NCI-H82 treated with DMSO at 0.1 percent for 48 hours (cell line): Measurements from ENCODE around the gene RASA3.
"Not testable (repeated sequence)": the region's sequence is repeated elsewhere in the genome, so short reads cannot be mapped to it uniquely, and the experiment has no call there.

Source experiments
- DNase-seq: peaks from one replicate; lab custom pipeline; 2025; ENCODE audit not compliant: unreplicated experiment; lab: John Stamatoyannopoulos, UW

Gene RASA3, protein sequence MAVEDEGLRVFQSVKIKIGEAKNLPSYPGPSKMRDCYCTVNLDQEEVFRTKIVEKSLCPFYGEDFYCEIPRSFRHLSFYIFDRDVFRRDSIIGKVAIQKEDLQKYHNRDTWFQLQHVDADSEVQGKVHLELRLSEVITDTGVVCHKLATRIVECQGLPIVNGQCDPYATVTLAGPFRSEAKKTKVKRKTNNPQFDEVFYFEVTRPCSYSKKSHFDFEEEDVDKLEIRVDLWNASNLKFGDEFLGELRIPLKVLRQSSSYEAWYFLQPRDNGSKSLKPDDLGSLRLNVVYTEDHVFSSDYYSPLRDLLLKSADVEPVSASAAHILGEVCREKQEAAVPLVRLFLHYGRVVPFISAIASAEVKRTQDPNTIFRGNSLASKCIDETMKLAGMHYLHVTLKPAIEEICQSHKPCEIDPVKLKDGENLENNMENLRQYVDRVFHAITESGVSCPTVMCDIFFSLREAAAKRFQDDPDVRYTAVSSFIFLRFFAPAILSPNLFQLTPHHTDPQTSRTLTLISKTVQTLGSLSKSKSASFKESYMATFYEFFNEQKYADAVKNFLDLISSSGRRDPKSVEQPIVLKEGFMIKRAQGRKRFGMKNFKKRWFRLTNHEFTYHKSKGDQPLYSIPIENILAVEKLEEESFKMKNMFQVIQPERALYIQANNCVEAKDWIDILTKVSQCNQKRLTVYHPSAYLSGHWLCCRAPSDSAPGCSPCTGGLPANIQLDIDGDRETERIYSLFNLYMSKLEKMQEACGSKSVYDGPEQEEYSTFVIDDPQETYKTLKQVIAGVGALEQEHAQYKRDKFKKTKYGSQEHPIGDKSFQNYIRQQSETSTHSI

DNA sequence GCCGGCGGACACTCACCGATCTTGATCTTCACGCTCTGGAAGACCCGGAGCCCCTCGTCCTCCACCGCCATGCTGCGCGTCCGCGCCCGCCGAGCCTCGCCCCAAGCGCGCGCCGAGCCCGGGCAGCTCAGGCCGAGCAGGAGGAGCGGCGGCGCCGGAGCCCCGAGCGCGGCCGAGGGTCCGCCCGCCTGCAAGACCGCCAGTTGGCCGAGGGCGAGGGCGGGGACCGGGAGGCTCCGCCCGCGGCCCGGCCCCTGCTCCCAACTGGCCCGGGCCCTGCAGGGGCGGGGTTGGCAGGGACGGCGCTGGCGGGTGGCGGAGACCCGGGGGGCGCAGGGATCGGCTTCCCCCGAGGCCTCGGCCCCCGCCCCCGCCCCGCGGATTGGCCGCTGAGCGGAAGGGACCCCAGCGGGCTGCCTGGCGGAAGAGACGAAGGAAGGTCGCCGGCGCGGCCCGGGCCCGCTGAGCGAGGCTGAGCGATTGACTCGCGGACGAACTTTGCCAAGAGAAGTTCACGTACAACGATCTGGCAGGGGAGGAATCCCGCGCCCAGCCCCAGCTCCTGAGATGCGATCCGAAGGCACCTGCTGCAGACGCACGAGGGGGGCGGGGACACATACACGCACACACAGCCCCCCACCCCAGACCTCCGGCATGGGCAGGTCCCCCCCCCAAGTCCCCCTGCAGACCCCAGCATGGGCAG lies at the start of gene RASA3:
Gene RASA3, minus strand, starts transcription at position 205 of the 703 bp plus-strand sequence. Its CDS starts 134 bp downstream, at position 71.
- DNase-seq = peak; percentile 48

DNA sequence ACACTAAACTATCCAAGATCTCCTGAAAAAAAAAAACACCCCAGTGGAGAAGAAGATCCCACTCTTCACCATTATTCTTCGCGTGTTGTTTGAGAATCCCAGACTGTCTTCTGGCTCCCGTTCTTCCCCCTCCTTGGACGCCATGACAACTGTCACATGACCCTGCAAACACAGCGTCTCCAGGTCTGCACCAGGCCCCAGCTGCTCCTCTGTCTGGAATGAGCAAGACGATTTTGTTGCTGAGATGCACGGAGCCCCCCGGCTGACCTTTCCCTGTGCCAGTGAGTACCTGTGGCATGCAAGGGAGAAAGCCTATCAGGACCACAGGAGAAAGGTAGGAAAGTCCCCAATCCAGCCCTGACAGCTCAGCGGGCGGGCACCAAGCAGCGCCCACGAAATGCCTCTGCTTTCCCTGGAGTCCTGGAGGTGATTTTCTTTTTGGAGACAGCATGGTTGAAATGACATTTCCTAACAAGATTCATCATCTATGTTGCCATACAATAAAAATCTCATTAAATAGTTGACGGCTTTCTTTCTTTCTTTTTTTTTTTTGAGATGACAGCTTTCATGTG lies 46.8 kb upstream of the RASA3 start, which contains the start of gene CFAP97D2:
Gene CFAP97D2, plus strand, starts transcription at position 171 of the 572 bp plus-strand sequence. Its CDS starts 74 bp downstream, at position 245.
- no peak for DNase-seq

DNA sequence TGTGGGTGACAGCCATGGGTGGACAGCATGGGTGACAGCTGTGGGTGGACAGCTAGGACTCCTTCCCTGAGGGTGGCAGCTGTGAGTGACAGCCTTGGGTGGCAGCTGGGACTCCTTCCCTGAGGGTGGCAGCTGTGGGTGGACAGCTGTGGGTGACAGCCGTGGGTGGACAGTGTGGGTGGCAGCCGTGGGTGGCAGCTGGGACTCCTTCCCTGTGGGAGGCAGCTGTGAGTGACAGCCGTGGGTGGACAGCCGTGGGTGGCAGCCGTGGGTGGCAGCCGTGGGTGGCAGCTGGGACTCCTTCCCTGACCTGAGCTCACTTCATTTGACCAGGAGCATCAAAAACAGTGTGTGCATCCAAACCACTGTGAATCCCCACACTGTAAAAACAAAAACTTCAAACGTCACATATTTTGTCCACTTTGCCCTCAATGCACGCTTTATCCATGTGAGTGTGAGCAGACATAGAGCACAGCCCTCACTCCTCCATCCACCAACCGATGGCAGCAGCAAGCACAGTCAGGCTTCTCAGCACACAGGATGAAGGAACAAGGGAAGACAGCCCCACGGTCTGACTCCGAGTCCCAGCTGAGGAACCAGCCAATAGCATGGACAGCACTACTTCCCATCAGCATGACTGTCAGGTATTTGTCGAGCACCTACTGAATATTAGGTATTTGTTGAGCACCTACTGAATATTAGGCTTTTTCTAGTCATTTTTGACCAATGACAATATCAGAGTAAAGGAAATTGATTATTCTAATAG lies 45.0 kb upstream of the RASA3 start:
- DNase-seq = no peak

DNA sequence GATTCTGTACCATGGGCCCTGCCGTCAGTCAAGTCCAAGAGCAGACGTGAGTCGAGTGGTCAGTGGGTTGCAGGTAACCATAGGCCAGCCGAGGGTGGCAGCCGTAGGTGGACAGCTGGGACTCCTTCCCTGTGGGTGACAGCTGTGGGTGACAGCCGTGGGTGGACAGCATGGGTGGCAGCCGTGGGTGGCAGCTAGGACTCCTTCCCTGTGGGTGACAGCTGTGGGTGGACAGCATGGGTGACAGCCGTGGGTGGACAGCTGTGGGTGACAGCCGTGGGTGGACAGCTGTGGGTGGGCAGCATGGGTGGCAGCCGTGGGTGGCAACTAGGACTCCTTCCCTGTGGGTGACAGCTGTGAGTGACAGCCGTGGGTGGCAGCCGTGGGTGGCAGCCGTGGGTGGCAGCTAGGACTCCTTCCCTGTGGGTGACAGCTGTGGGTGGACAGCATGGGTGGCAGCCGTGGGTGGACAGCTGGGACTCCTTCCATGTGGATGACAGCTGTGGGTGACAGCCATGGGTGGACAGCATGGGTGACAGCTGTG lies 44.0 kb upstream of the RASA3 start:
- not testable (repeated sequence) for DNase-seq

DNA sequence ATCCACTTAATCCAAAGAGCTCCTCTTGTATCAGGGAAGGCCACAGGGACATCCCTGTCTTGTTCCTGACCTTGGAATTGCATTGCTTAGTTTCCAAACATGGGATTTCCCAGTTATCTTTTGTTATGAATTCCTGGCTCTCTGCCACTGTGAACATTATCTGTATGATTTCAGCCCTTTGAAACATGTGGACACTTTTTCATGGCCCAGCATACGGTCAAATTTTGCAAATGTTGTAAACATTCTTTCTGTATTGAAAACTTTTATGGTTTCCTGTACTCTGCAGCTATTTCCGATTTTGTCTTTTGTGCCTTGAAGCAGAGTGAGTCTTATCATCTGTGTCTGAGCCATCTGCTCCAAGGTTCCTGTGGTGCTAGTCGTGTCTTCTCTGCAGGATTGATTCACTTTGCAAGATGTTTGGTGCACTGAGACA lies 42.1 kb upstream of the RASA3 start:
- DNase-seq = no peak

DNA sequence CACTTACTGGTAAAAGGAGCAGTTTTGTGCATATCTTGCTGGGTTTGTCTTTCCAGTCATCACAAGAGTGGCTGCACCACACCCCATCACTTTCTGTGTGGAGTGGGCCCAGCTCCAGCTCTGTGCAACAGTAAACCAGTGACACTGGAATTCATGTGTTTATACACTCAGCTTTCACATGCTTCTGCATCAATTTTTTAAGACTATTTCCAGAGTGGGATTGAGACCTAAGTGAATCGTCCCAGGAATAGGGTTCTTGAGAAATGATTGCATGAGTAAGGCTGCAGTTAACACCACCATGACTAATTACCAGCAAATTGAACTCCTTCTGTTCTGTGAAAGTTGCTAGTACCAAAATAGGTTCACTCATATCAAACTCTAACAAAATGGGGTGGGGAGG lies 41.3 kb upstream of the RASA3 start:
- DNase-seq = no peak

DNA sequence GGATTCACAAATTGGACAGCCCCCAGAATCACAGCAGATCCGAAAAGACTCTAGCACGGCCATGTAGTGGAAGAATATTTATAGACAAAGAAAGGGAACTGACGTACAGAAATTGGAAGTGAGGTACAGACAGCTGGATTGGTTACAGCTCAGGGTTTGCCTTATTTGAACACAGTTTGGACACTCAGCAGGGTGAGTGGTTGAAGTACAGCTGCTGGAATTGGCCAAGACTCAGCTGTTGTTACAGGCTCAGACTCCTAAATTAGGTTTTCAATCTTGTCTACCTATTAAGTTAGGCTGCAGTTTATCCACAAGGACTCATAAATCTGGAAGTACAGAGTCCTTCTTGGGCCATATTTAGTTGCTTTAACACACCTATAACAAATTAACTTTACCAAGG lies 40.8 kb upstream of the RASA3 start:
- DNase-seq = no peak

DNA sequence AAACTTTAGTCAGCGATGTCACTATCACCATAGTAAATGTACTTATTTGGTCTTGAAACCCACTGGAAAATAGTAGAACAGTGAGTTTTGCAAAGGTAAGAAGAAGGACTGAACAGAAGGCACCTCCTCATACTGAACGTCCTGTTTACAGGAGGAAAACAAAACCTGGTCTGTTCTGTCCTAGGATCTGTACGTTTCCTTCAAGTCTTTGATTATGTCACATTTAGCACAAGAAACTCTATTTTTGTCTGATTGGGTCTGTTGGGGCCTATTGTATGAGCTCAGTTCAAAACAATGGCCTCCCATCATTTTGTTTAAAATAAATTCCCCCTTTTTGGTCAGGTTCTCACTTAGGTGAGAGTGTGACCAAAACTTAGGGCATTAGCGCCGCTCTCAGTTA lies 35.5 kb upstream of the RASA3 start:
- DNase-seq = no peak

DNA sequence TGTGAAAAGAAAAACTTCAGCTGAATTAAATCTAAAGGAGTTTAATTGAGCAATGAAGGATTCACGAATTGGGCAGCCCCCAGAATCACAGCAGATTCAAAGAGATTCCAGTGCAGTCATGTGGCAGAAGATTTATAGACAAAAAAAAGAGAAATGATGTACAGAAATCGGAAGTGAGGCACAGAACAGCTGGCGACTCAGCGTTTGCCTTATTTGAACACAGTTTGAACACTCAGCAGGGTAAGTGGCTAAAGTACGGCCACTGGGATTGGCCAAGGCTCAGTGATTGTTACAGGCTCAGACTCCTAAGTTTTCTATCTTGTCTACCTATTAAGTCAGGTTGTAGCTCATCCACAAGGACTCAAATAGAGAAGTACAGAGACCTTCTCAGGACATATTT lies 35.0 kb upstream of the RASA3 start:
- no peak for DNase-seq

DNA sequence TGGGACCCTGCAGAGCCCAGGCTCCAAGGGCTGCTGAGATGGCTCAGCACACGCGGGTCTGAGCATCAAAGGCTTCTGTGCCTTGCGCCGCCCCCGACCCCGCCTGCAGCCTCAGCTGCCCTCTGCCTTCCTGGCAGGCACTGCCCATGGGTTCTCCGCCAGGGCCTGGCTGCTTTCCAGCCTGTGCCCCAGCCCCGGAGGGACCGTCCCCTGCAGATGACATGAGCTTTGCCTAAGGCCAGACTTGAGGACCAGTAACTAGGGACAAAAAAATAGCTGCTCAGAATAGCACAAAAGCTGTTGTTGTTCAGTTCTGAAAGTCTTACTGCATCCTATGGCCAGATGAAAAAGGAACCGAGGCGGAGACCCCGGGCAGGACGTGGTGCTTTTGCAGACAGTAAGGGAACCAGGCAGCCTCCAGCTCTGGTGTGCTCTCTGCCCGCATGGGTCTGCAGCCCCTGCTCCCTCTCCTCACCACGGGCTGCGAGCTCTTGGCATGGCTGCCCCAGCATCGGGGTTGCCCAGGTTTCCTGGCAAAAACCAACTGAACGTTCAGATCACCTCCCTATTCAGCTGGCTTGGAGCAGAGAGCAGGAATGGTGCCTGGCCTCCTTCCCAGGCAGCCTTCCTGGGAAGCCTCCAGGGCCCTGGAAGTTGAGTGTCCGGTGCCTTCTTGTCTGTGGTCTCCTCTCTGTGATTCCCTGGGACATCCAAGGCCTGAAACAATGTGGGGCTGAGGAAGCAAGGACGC lies 34.1 kb upstream of the RASA3 start:
- DNase-seq = no peak

DNA sequence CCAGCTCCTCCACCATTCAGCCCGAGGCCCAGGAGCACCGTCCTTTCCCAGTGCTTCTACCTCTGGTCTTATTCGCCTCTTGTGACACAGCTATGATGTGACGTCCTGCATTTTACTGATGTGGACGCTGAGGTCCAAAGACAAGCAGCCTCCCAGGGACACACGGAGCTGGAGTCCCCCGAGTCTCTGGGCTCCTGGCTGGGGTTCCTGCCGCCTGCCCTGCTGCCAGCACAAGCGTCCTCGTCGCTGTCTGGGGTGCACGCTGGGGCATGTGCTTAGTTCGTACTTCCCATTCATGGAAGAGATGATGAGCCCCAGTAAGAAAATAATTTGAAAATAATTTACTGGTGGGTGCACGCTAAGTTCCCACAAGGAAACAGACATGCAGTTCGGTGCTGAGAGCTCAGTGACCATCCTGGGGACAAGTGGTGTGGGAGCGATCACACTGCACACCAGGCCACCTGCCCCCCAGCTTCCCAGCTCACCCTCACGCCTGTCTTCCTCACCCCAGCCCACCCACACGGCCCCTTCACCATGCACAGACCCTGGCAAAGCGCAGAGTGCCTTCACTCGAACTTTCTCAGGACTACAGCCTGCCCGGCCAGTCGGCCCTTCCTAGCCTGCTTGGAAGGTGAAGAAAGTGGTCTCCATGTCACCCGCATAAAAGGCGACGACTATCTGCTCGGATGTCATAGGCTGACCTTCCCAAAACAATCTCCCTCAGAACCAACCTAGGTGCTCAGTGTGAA lies 32.4 kb upstream of the RASA3 start:
- DNase-seq = no peak

DNA sequence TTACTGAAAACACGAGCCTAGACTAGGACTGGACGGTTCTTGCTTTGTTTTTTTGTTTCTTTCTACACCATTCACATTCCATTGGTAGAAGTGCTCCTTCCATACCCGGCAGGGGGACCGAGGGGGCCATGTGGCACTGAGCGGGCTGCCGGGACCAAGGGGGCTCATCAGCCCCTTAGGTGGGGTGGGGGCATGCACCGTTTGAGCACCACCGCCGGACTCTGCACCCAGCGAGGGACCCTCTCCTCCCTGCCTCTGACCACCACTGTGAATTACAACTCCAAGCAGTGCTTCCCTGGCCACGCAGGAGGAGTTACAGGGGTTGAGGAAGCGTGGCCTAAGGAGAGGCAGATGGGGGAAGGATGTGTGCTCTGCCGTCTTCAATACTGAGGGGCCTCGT lies 31.6 kb upstream of the RASA3 start:
- DNase-seq = no peak

DNA sequence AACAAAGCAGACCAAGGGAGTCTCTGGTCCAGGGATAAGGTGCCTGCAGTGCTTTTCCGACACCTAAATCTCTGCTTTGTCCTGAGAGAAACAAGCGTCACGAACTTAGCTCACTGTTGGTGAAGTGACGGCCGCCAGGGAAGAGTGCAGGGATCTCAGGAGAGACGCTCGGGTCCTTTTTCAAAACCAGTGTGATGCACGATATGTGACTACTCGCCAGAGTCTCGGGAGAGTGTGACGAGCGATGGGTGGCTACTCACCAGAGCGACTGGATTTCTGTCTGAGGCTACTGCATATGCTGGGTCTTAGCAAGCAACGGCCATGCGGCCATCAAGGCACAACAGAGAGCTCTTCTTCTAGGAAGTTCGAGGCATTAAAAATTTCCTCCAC lies 30.1 kb upstream of the RASA3 start:
- no peak for DNase-seq

DNA sequence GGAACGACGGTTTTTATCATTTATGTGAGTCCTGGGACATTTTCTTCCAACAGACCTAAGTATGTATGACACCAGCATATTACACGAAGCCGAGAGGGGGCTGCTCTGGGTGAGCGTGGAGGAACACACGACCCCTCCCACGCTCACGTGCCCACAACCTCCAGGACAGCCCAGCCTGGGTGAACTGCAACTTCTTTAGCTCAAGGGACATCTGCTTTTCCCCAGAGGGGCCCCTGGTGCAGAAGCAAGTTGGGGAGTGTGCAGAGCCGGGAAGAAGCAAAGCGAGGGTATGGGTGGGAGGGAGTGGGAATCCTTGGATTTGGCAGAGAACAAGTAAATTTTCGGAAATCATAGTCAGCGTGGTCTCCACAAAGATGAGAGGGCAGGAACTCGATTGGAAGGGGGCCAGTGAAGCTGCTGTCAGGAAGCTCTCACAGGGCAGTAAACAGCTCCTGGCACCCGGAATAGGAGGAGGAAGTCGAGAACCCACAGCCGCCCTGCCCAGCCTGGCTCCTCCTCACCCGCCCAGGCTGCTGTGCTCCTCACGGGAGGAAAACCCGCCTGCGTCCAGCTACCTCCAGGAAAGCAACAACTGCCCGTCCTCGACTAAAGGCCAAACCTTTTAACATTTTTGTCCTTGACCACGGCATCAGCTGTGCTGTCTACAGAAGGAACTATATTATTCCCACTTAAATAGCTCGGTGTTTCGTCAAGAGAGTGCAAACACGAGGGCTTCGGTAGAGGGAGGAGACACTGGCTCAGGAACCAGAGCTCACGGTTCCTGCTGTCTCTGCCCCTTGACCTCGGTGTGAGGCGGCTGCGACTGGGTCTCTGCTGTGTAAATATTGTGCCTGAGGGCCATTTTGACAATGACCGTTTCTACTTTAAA lies 29.5 kb upstream of the RASA3 start:
- no peak for DNase-seq

DNA sequence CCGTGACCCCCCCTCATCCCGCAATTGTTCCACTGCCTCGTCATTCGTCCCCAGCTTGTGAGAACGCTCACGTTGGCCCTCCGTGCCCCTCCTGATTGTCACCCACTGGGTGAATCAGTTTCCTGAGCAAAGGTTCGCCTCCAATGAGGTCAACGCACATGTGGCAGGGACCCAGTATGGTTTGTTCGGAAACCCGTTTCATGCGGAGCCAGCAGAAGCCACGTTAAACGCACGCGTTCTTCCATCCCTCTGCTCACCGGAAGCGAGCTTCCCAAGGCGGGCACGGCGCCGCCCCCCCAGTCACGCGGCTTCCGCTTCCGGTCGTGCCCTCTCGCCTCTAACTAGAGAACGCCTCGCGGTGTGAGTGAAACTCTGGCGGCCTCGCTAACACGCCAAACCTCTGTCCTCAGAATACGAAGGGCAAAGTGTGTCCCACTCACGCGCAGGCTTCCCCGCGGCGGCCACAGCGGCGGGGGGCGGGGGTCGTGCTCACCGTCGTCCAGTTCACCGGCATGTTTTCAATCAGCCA lies 28.7 kb upstream of the RASA3 start:
- no peak for DNase-seq

DNA sequence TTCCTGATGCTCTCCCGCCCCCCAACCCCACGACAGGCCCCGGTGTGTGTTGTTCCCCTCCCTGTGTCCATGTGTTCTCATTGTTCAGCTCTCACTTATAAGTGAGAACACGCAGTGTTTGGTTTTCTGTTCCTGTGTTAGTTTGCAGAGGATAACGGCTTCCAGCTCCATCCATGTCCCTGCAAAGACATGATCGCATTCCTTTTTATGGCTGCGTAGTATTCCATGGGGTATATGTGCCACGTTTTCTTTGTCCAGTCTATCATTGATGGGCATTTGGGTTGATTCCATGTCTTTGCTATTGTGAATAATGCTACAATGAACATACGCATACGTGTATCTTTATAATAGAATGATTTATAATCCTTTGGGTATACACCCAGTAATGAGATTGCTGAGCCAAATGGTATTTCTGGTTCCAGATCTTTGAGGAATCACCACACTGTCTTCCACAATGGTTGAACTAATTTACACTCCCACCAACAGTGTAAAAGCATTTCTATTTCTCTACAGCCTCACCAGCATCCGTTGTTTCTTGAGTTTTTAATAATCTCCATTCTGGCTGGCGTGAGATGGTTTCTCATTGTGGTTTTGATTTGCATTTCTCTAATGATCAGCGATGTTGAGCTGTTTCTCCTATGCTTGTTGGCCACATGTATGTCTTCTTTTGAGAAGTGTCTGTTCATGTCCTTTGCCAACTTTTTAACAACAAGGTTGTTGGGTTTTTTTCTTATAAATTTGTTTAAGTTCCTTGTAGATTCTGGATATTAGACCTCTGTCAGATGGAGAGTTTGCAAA lies 26.6 kb upstream of the RASA3 start:
- not testable (repeated sequence) for DNase-seq
